ENCODE results near the gene ANO10. TPM values are rescaled to one million over a fixed set of nuclear protein-coding genes. Genes with fewer than 3 reads are reported as not detected.
A peak's percentile ranks its signal among the peaks of the same experiment; 100 is the strongest.
"Not testable (repeated sequence)": the region's sequence is repeated elsewhere in the genome, so short reads cannot be mapped to it uniquely, and the experiment has no call there.

ANO10 gene
- total RNA-seq: 47.3 TPM

- DNase-seq: peak; percentile 98
Measured at GRCh38 chr3:43621656-43622432, at the start of gene ANO10. Gene ANO10 (minus strand): TSS chr3:43622011. CDS start chr3:43605852, 16,159 bp downstream.

GRCh38 chr3:43670635-43671522, 49.1 kb upstream of the ANO10 start:
- DNase-seq: no peak

- DNase-seq: not testable (repeated sequence)
Measured at GRCh38 chr3:43665011-43665410, 43.2 kb upstream of the ANO10 start.

GRCh38 chr3:43661376-43661775, 39.6 kb upstream of the ANO10 start:
- not testable (repeated sequence) for DNase-seq

- DNase-seq: no peak
Measured at GRCh38 chr3:43659250-43659880, 37.6 kb upstream of the ANO10 start.

GRCh38 chr3:43656390-43656789, 34.6 kb upstream of the ANO10 start:
- DNase-seq: not testable (repeated sequence)

- DNase-seq: no peak
Measured at GRCh38 chr3:43650345-43650744, 28.5 kb upstream of the ANO10 start.

GRCh38 chr3:43649365-43649968, 27.7 kb upstream of the ANO10 start:
- no peak for DNase-seq

- no peak for DNase-seq
Measured at GRCh38 chr3:43648957-43649356, 27.1 kb upstream of the ANO10 start.

- DNase-seq: no peak
Measured at GRCh38 chr3:43647331-43648166, 25.7 kb upstream of the ANO10 start.

- no peak for DNase-seq
Measured at GRCh38 chr3:43644443-43644842, 22.6 kb upstream of the ANO10 start.

- DNase-seq: no peak
Measured at GRCh38 chr3:43641306-43642114, 19.7 kb upstream of the ANO10 start.

GRCh38 chr3:43640681-43641080, 18.9 kb upstream of the ANO10 start:
- no peak for DNase-seq

GRCh38 chr3:43638594-43639447, 17.0 kb upstream of the ANO10 start:
- no peak for DNase-seq

- DNase-seq: no peak
Measured at GRCh38 chr3:43637702-43638101, 15.9 kb upstream of the ANO10 start.

- DNase-seq: no peak
Measured at GRCh38 chr3:43632986-43633385, 11.2 kb upstream of the ANO10 start.

- no peak for DNase-seq
Measured at GRCh38 chr3:43632269-43632733, 10.5 kb upstream of the ANO10 start.

- DNase-seq: no peak
Measured at GRCh38 chr3:43629741-43630140, 7.9 kb upstream of the ANO10 start.

- no peak for DNase-seq
Measured at GRCh38 chr3:43629257-43629656, 7.4 kb upstream of the ANO10 start.

GRCh38 chr3:43627360-43627759, 5.5 kb upstream of the ANO10 start:
- DNase-seq: no peak
